Upper lobe of left lung (tissue), 6 donors: Measurements from ENCODE around the gene PDGFA. TPM values are rescaled to one million over a fixed set of nuclear protein-coding genes. Genes with fewer than 3 reads are reported as not detected.

ENCODE experiments used
- ATAC-seq, 2 donors: fragments of 200-7000 bp; cut with Tn5 transposase; one replicate each; pipeline ENCODE4 v1.9.1; 2022; ENCODE audit warnings: mild to moderate bottlenecking in 2 of 2, moderate library complexity in 2 of 2; ENCODE audit not compliant: low FRiP score in 2 of 2
- DNase-seq, 2 donors: peaks; one replicate each; pipeline ENCODE4 v3.0.0-alpha.2; 2019 to 2020
- H3K27ac ChIP-seq, 4 donors: fragments of 200-600 bp; sonication (generic); one replicate each; pipeline ENCODE4 v1.5.1; 2016 to 2019
- H3K27me3 ChIP-seq, 4 donors: fragments of 200-600 bp; sonication (generic); one replicate each; pipeline ENCODE4 v1.5.1; 2017 to 2019
- H3K36me3 ChIP-seq, 4 donors: fragments of 200-600 bp; sonication (generic); one replicate each; pipeline ENCODE4 v1.5.1; 2016 to 2019
- H3K4me1 ChIP-seq, 4 donors: fragments of 200-600 bp; sonication (generic); one replicate each; pipeline ENCODE4 v1.5.1; 2018 to 2019
- H3K4me3 ChIP-seq, 4 donors: fragments of 200-600 bp; sonication (generic); one replicate each; pipeline ENCODE4 v1.5.1; 2017 to 2019; ENCODE audit warnings: mild to moderate bottlenecking in 2 of 4, moderate library complexity in 1 of 4
- H3K9me3 ChIP-seq, 4 donors: fragments of 200-600 bp; sonication (generic); one replicate each; pipeline ENCODE4 v1.5.1; 2018 to 2019
- EP300 ChIP-seq, 4 donors: sonication (generic); formaldehyde crosslinking; IDR thresholded peaks; one replicate each; pipeline ENCODE4 v1.5.1; 2017; ENCODE audit warnings: antibody characterized with exemption in 4 of 4, control low read depth in 2 of 4
- POLR2A ChIP-seq, 4 donors: fragments of 450-650 bp; IDR thresholded peaks; one replicate each; pipeline ENCODE4 v1.5.1; 2016 to 2017; ENCODE audit warnings: antibody characterized with exemption in 4 of 4, mild to moderate bottlenecking in 2 of 4
- POLR2AphosphoS5 ChIP-seq, 2 donors: sonication (generic); formaldehyde crosslinking; IDR thresholded peaks; one replicate each; pipeline ENCODE4 v1.5.1; 2017; ENCODE audit warnings: antibody characterized with exemption in 2 of 2
- WGBS, 2 donors: methylation state at CpG; one replicate each; pipeline ENCODE4 v1.1.5; 2017 to 2018; 5-methylcytosine and 5-hydroxymethylcytosine counted together
- total RNA-seq, 6 donors: library from RNA; depleted of rRNA in 4 of 6; stranded (reverse); fragments of >200 nt in 4 of 6; gene quantifications; one replicate each; pipeline versions ENCODE4 v1.1.0 to v1.2.1, GENCODE V29; 2016 to 2021
- TF ChIP-seq, protein P1 (sequence below), 6 experiments: fragments of 450-650 bp in 4 of 6; fragments of 200-600 bp in 2 of 6; sonication (generic) in 2 of 6; IDR thresholded peaks; one replicate each; pipeline ENCODE4 v1.5.1; 2016 to 2019; ENCODE audit warnings: antibody characterized with exemption in 6 of 6
- donor health status: DM: no; HTN: no; CAD: no; lungs with moderate emphysema.
- donor health status: DM: no; HTN: yes; CAD: no; lungs with severe emphysema.

PDGFA gene
- total RNA-seq, 6 donors from 2014 or later = 23.0 to 73.3 (median 44.6) TPM

DNA sequence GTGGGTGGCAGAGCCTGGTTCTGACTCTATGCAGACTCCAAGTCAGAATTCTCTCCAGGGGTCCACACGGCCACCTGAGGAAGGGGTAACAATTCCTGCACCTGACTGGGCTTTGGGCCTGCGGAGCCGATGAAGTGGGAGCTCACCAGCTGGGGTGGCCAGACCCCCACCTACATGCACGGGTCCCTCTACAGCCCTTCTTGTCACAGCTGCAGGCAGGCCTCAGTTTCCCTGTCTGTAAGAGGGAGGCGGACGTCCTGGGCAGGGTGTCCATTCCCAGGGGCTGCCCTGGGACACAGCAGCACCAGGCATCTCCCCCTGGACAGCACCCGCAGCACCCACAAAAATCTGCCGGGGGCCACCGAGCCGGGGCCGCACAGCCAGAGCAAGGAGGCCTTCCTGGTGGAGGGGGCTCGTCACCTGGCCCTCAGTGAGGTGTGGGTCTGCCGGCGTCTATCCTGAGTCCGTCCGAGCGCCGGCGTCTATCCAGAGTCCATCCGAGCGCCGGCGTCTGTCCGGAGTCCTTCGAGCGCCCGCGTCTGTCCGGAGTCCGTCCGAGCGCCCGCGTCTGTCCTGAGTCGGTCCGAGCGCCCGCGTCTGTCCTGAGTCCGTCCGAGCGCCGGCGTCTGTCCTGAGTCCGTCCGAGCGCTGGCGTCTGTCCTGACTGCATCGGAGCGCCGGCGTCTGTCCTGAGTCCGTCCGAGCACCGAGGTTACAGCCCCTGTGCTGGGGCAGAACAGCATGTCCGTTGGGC lies 65.1 kb downstream of the PDGFA start:
- no peak overlapping the region for H3K4me3 ChIP-seq
- no peak overlapping the region for H3K27ac ChIP-seq
- no peaks in the 10 kb centered on the region for H3K9me3 ChIP-seq
- TF ChIP-seq, protein P1, sequence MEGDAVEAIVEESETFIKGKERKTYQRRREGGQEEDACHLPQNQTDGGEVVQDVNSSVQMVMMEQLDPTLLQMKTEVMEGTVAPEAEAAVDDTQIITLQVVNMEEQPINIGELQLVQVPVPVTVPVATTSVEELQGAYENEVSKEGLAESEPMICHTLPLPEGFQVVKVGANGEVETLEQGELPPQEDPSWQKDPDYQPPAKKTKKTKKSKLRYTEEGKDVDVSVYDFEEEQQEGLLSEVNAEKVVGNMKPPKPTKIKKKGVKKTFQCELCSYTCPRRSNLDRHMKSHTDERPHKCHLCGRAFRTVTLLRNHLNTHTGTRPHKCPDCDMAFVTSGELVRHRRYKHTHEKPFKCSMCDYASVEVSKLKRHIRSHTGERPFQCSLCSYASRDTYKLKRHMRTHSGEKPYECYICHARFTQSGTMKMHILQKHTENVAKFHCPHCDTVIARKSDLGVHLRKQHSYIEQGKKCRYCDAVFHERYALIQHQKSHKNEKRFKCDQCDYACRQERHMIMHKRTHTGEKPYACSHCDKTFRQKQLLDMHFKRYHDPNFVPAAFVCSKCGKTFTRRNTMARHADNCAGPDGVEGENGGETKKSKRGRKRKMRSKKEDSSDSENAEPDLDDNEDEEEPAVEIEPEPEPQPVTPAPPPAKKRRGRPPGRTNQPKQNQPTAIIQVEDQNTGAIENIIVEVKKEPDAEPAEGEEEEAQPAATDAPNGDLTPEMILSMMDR (IDR thresholded peaks at IDR 0.05) = no peak
- no peak for TF ChIP-seq POLR2A (IDR thresholded peaks at IDR 0.05)
- no peak for TF ChIP-seq EP300 (IDR thresholded peaks at IDR 0.05)
- TF ChIP-seq POLR2AphosphoS5 (IDR thresholded peaks at IDR 0.05) = no peak
- ATAC-seq (no peak), DNase-seq (peak in 1 of 2 donors; percentile 80)
- H3K27me3 ChIP-seq = peaks cover 0 to 9% (median 2%) of the 10 kb centered on the region in 4 donors
- WGBS, 2 donors = 89 to 92% methylated on average over 40 to 45 of the region's 56 CpGs
- H3K36me3 ChIP-seq = no peaks in the 10 kb centered on the region
- peaks cover 6 to 15% (median 8%) of the 10 kb centered on the region in 4 donors for H3K4me1 ChIP-seq

DNA sequence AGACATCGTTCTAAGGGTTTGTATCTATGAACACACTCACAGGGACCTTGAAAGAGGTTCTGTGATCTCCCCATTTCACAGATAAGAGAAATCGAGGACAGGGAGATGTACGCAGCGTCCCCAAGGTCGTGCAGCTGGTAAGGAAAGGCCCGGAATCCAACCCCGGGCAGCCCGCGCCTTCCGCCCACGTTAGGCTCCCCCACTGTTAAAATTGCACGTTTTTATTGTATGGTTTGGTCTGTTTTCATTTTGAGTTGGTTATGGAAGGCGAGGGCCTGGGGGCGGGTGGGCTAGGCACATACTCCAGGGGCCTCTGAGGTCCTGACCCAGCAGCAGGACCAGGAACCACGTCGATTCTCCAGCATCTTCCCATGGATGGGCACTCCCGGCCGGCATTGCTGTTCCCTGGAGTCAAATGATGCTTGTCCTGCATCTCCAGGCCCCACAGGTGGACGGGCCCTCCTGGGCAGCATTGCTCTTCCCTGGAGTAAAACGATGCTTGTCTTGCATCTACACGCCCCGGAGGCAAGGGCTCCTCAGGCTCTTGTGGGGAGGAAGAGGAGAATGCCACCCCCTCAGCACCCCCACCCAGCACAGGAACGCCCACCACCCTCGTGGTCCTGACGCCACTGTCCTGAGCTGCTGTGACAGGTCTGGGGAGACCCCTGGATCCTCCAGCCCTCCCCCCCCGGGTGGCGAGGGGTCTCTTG lies 65.9 kb downstream of the PDGFA start:
- Histone ChIP-seq H3K36me3 (no peaks in the 10 kb centered on the region), H3K9me3 (no peaks in the 10 kb centered on the region), H3K27ac (no peak overlapping the region), H3K4me3 (no peak overlapping the region), H3K27me3 (peaks cover 0 to 9% (median 2%) of the 10 kb centered on the region in 4 donors), H3K4me1 (peaks cover 6 to 15% (median 8%) of the 10 kb centered on the region in 4 donors)
- DNase-seq = peak in 1 of 2 donors; percentile 63
- no peak for ATAC-seq
- 91 to 92% methylated on average over 21 to 27 of the region's 27 CpGs for WGBS, 2 donors
- no peak for TF ChIP-seq POLR2A (IDR thresholded peaks at IDR 0.05)
- TF ChIP-seq POLR2AphosphoS5 (IDR thresholded peaks at IDR 0.05) = no peak
- TF ChIP-seq, protein P1 (IDR thresholded peaks at IDR 0.05) = no peak
- TF ChIP-seq EP300 (IDR thresholded peaks at IDR 0.05) = no peak

DNA sequence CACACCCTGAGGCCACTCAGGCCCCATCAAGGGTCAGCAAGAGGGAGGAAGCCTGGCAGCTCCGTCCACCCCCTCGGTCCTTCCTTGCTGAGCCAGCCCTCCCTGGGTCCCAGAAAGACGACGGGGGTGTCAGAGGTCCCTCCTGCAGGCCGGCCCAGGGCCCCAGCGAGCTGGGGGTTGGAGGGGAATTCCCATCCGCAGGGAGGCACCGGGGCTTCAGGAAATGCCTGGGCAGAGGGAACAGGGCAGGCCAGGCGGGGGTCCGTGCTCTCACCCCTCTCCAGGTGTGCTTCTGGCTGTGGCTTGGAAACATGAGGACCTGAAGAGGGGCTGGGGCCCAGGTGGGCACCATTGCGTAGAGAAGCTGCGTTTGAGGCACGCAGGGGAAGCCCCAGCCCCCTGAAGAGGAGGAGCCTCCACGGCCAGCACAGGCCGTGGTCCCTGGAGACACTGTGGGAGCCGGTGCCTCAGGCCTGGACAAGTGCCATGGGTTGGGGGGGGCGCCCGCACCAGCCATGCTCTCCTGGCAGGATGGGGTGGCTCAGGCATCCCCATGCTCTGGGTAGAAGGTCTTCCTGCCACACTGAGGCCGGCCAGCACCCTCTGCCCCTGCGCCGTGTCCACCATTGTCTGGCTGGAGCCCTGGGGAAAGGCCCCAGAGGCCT lies 66.7 kb downstream of the PDGFA start:
- TF ChIP-seq POLR2AphosphoS5 (IDR thresholded peaks at IDR 0.05) (no peak), EP300 (IDR thresholded peaks at IDR 0.05) (no peak), POLR2A (IDR thresholded peaks at IDR 0.05) (no peak)
- TF ChIP-seq, protein P1 (IDR thresholded peaks at IDR 0.05) = no peak
- 58 to 60% methylated on average over 9 to 12 of the region's 21 CpGs for WGBS, 2 donors
- Histone ChIP-seq H3K4me3 (no peak overlapping the region), H3K27me3 (peaks cover 0 to 9% (median 2%) of the 10 kb centered on the region in 4 donors), H3K9me3 (no peaks in the 10 kb centered on the region), H3K36me3 (no peaks in the 10 kb centered on the region), H3K27ac (no peak overlapping the region), H3K4me1 (peaks cover 6 to 15% (median 8%) of the 10 kb centered on the region in 4 donors)
- DNase-seq = peak in 1 of 2 donors; percentile 78
- no peak for ATAC-seq

DNA sequence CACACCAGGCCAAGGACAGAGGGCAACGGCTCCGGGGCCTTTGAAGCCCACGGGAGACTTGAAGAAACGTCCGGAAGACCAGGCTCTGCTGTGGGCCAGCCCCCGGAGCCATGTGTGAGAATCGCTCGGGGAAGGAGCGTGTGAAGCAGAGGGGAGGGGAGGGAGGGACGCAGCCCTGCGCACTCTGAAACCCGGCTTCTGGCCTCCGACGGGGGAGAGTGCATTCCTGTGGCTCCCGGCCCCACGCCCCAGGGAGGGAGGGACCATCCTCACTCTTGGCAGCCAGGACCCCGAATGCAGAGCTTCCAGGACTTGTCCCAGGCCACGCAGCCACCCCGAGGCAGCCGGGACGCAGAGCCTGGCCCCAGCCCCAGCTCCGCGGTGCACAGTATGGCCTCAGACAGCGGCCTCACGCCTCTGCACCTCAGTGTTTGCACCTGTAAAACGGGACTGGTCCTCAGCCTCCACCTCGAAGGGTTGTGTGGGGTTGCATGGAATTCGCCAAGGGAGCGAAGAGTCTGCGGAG lies 67.4 kb downstream of the PDGFA start:
- Histone ChIP-seq H3K4me1 (peaks cover 6 to 15% (median 8%) of the 10 kb centered on the region in 4 donors), H3K27ac (no peak overlapping the region), H3K4me3 (no peak overlapping the region), H3K36me3 (no peaks in the 10 kb centered on the region), H3K27me3 (peaks cover 0 to 9% (median 2%) of the 10 kb centered on the region in 4 donors), H3K9me3 (no peaks in the 10 kb centered on the region)
- ATAC-seq = peak in 1 of 2 donors; percentile 81
- DNase-seq = peak in 1 of 2 donors; percentile 83
- TF ChIP-seq EP300 (IDR thresholded peaks at IDR 0.05) (no peak), POLR2A (IDR thresholded peaks at IDR 0.05) (no peak), POLR2AphosphoS5 (IDR thresholded peaks at IDR 0.05) (no peak)
- TF ChIP-seq, protein P1 (IDR thresholded peaks at IDR 0.05) = no peak
- WGBS, 2 donors = 30% methylated on average over 27 of the region's 30 CpGs; no CpG with 5 or more reads in 1 of the 2 donors
